ENCODE data around the gene PYCR2. TPM values are rescaled to one million over a fixed set of nuclear protein-coding genes. Genes with fewer than 3 reads are reported as not detected.

The PYCR2 gene
- total RNA-seq, 1 donor from 2014 or later: 38.1 TPM

DNA sequence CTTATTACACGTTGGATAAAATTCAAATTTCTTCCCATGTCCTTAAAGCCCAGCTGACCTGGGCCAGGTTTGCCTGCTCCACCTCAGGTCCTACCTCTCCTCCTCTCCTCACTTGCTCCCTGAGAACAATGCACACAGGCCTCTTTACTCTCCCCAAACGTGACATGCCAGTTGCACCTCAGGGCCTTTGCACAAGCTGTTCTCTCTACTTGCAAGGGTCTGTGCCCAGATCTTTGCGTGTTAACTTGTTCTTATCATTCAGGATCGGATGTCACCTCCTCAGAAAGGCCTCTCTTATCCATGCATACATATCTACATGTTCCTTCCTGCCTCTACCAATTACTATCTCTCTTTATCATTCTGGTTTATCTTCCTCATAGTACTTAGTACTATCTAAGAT lies 20.4 kb downstream of the PYCR2 start:
- Mint-ChIP-seq H3K9me3 (ENCODE audit: unreplicated experiment) (no peaks in the 10 kb centered on the region), H3K4me1 (ENCODE audit: low read depth, unreplicated experiment) (no peaks in the 10 kb centered on the region), H3K27ac (ENCODE audit: unreplicated experiment) (no peak overlapping the region), H3K4me3 (ENCODE audit: unreplicated experiment) (no peak overlapping the region), H3K27me3 (ENCODE audit: low read depth, unreplicated experiment) (peaks cover 19% of the 10 kb centered on the region), H3K36me3 (ENCODE audit: low read depth, unreplicated experiment) (peaks cover 3% of the 10 kb centered on the region)
- Histone ChIP-seq H3K9ac (ENCODE audit: low read length) (no peak overlapping the region), H3K36me3 (ENCODE audit: insufficient read depth, low read length) (no peaks in the 10 kb centered on the region), H3K4me1 (ENCODE audit: insufficient read depth, low read length) (no peaks in the 10 kb centered on the region), H2AFZ (ENCODE audit: low read depth, low read length) (no peak overlapping the region), H3K4me3 (ENCODE audit: insufficient read depth, low read depth, low read length) (no peak overlapping the region), H3K27me3 (ENCODE audit: insufficient read depth, low read length) (no peaks in the 10 kb centered on the region), H3K4me2 (ENCODE audit: low read length) (no peak overlapping the region), H3K79me2 (ENCODE audit: insufficient read depth, low read length) (no peaks in the 10 kb centered on the region), H4K20me1 (ENCODE audit: insufficient read depth, low read length) (no peaks in the 10 kb centered on the region), H3K9me3 (ENCODE audit: insufficient read depth, low read depth, low read length) (no peaks in the 10 kb centered on the region), H3K27ac (ENCODE audit: low read depth, low read length) (no peak overlapping the region)
- DNase-seq (ENCODE audit: low read depth) (no peak), FAIRE-seq (no peak)
- TF ChIP-seq, protein P1, sequence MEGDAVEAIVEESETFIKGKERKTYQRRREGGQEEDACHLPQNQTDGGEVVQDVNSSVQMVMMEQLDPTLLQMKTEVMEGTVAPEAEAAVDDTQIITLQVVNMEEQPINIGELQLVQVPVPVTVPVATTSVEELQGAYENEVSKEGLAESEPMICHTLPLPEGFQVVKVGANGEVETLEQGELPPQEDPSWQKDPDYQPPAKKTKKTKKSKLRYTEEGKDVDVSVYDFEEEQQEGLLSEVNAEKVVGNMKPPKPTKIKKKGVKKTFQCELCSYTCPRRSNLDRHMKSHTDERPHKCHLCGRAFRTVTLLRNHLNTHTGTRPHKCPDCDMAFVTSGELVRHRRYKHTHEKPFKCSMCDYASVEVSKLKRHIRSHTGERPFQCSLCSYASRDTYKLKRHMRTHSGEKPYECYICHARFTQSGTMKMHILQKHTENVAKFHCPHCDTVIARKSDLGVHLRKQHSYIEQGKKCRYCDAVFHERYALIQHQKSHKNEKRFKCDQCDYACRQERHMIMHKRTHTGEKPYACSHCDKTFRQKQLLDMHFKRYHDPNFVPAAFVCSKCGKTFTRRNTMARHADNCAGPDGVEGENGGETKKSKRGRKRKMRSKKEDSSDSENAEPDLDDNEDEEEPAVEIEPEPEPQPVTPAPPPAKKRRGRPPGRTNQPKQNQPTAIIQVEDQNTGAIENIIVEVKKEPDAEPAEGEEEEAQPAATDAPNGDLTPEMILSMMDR (IDR thresholded peaks at IDR 0.05; ENCODE audit: insufficient read depth, low read depth, low read length): no peak
- TF ChIP-seq EZH2 (IDR thresholded peaks at IDR 0.05; ENCODE audit: insufficient read depth, low read length): no peak

DNA sequence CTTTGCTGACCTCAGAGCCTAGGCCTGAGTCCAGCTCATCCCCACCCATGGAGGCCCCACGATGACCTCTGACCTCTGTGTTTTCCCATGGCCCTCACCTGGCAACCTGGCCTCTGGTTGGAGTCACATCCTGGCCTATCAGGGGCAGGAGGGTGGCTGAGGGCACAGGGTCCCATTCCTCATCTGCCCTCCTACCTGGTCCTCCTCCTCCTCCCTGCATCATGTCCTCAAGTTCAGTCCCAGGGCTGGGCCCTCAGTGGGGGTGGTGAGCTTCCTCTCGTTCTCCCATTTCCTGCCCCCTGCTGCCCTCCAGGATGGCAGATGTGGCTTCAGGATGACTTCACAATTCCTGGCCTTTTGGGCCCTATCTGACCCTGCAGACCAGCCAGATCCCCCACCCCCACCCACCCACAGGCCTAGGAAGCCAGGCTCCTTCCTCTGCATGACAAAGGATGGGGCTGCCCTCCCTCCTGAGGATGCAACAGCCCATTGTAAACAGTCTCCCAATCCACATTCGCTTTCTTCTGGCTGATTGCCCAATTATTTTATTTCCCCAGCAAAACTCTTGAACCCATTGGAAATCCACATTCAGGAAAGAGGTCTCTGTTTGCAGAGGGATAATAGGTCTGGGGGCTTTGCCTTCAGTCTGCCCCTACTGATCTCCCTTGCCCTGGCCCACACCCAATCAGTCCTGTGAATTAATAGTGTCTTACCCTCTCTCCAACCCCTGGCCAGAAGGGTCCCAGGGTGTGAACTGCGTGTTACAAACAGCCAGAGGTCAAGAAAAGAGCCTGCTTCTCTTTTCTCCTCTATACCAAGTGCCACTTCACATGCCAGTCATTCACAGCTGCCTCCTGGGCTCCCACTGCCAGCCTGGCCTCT lies 24.8 kb downstream of the PYCR2 start:
- no peak overlapping the region for H3K27ac ChIP-seq (ENCODE audit: low read depth, low read length)
- Mint-ChIP-seq H3K27me3 (ENCODE audit: low read depth, unreplicated experiment) (peaks cover 2% of the 10 kb centered on the region), H3K4me3 (ENCODE audit: unreplicated experiment) (no peak overlapping the region), H3K9me3 (ENCODE audit: unreplicated experiment) (no peaks in the 10 kb centered on the region), H3K4me1 (ENCODE audit: low read depth, unreplicated experiment) (peaks cover 7% of the 10 kb centered on the region), H3K27ac (ENCODE audit: unreplicated experiment) (no peak overlapping the region), H3K36me3 (ENCODE audit: low read depth, unreplicated experiment) (peaks cover 1% of the 10 kb centered on the region)
- no peaks in the 10 kb centered on the region for H3K9me3 ChIP-seq (ENCODE audit: insufficient read depth, low read depth, low read length)
- TF ChIP-seq EZH2 (IDR thresholded peaks at IDR 0.05; ENCODE audit: insufficient read depth, low read length): no peak
- TF ChIP-seq, protein P1 (IDR thresholded peaks at IDR 0.05; ENCODE audit: insufficient read depth, low read depth, low read length): no peak
- H4K20me1 ChIP-seq (ENCODE audit: insufficient read depth, low read length): no peaks in the 10 kb centered on the region
- DNase-seq (ENCODE audit: low read depth) (no peak), FAIRE-seq (no peak)
- H3K27me3 ChIP-seq (ENCODE audit: insufficient read depth, low read length): no peaks in the 10 kb centered on the region
- H3K4me3 ChIP-seq (ENCODE audit: insufficient read depth, low read depth, low read length): no peak overlapping the region
- H3K79me2 ChIP-seq (ENCODE audit: insufficient read depth, low read length): no peaks in the 10 kb centered on the region
- H3K36me3 ChIP-seq (ENCODE audit: insufficient read depth, low read length): no peaks in the 10 kb centered on the region
- no peak overlapping the region for H3K9ac ChIP-seq (ENCODE audit: low read length)
- H2AFZ ChIP-seq (ENCODE audit: low read depth, low read length): no peak overlapping the region
- no peak overlapping the region for H3K4me2 ChIP-seq (ENCODE audit: low read length)
- H3K4me1 ChIP-seq (ENCODE audit: insufficient read depth, low read length): peaks cover 6% of the 10 kb centered on the region
